Epithelial cell of esophagus (primary cell): Measurements from ENCODE around the gene ATF5.
"Not testable (repeated sequence)": the region's sequence is repeated elsewhere in the genome, so short reads cannot be mapped to it uniquely, and the experiment has no call there.

Experiments used
- DNase-seq: peaks from one replicate; pipeline ENCODE4 v3.0.0; 2010; ENCODE audit warnings: low read depth
- H3K4me3 ChIP-seq: 2 replicates; pipeline ENCODE4 v1.5.1; 2011; ENCODE audit warnings: mild to moderate bottlenecking, low read length, control low read depth
- CTCF ChIP-seq: IDR thresholded peaks from 2 replicates; pipeline ENCODE4 v1.5.1; 2011; ENCODE audit warnings: low read depth, mild to moderate bottlenecking, low read length, control low read depth, inconsistent platforms; ENCODE audit not compliant: insufficient read depth; ENCODE audit errors: missing control alignments

Gene ATF5

GRCh38 chr19:49924004-49924880 lies 4.8 kb upstream of the ATF5 start:
- no peak overlapping the region for H3K4me3 ChIP-seq
- DNase-seq = no peak
- no peak for TF ChIP-seq CTCF

GRCh38 chr19:49924881-49925210 lies 4.2 kb upstream of the ATF5 start:
- not testable (repeated sequence) for DNase-seq, H3K4me3 ChIP-seq

GRCh38 chr19:49925486-49925885 lies 3.5 kb upstream of the ATF5 start:
- no peak overlapping the region for H3K4me3 ChIP-seq
- no peak for DNase-seq
- TF ChIP-seq CTCF = no peak

- no peak for DNase-seq
- TF ChIP-seq CTCF = no peak
- no peak overlapping the region for H3K4me3 ChIP-seq
Observed at GRCh38 chr19:49926515-49926914, 2.5 kb upstream of the ATF5 start.

- H3K4me3 ChIP-seq = no peak overlapping the region
- no peak for TF ChIP-seq CTCF
- no peak for DNase-seq
Observed at GRCh38 chr19:49927526-49928264, 1.3 kb upstream of the ATF5 start.

GRCh38 chr19:49929611-49930482 lies 842 bp downstream of the ATF5 start:
- TF ChIP-seq CTCF = no peak
- H3K4me3 ChIP-seq = peak overlapping the region; percentile 91
- DNase-seq = peak; percentile 94

GRCh38 chr19:49930483-49931011 lies 1.5 kb downstream of the ATF5 start:
- TF ChIP-seq CTCF = no peak
- no peak overlapping the region for H3K4me3 ChIP-seq
- no peak for DNase-seq
